GM19463 (cell line): ENCODE results near the gene ZNF485.

ENCODE experiments used
- ATAC-seq: cut with Tn5 transposase; IDR thresholded peaks from one replicate; pipeline ENCODE4 v1.9.1; 2021; ENCODE audit warnings: mild to moderate bottlenecking, moderate library complexity; ENCODE audit not compliant: unreplicated experiment

The ZNF485 gene

DNA sequence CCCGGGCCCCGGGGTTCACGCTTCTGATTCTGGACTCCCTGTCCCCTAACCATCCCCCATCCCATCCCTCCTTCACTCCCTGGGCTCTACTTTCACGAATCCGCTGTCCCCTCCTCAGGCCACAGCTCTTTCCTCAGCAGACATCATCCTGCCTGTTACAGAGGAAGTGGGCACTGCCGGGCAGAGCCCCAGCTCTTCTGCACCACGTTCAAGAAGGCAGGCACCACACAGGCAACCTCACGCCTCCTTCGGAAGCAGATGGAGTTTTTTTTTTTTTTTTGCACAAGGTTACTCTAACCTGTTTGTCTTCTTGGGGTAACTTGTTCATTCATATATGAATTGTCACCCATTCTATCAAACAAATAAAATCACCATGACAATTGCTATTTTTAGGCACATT lies 60.3 kb downstream of the ZNF485 start:
- ATAC-seq = no peak

DNA sequence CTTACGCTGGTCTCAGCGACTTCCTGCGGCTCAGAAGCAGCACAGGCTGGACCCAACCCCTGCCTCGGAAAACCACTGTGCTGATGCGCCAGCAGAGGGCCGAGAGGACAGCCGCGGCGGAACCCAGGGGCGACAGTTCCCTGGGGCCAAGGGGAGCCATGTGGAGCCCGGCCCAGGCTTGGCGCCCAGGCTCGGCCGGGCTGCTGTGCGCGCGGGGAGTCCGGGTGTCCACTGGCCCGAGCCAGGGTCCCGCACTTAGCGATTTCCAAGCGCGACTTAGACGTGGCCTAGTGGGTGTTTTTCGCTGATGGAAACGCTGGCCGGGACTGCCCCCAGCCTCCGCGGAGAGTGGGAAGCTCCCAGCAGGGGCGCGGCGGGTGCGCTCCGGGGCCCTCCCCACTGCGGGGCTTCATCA lies 61.1 kb downstream of the ZNF485 start:
- no peak for ATAC-seq
